HG02970 (cell line): ENCODE data around the gene BRD3.
"Not testable (repeated sequence)": the region's sequence is repeated elsewhere in the genome, so short reads cannot be mapped to it uniquely, and the experiment has no call there.

Experiments
- ATAC-seq: cut with Tn5 transposase; IDR thresholded peaks from one replicate; pipeline ENCODE4 v1.9.1; 2021; ENCODE audit warnings: mild to moderate bottlenecking, moderate library complexity, moderate number of reproducible peaks; ENCODE audit not compliant: unreplicated experiment, low FRiP score

Gene BRD3

DNA sequence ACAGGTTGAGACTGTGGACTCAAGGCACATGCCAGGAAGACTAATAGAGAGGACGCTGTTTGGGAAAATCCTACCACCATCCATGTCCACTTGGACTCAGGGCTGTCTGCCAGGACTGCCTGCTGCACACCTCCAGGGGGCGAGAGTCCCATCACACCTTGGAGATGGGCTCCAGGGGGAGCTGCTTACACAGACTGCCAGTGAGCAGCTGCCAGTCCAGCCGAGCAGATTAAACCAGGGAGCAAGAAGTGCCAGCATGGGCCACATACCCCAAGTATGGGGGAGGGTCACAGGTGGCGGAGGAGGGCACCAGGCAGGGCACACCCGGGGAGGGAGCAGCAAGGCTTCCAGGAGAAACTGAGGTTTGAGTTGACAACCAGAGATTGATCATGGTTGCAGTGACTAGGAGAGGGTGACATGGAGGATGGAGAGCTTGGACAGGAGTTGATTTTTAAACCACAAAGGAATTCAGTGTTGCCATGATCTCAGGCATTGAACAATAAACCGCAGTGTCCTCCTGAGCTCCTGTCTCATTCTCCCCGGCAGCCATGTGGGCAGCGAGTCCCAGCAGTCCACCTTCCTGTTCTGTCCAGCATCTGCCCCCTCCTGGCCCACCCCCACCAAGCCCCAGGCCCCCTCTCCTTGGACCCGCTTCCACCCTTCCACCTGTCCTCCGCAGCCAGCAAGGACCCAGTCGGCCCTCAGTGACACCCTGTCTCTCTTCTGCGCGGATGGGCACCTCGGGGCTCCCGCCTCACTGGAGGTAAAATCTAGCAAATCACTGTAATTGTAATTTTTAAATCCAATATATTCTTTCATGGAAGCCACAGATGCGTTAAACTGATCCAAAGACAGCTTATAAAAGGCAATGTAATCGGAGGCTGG is 72.6 kb downstream of the BRD3 start:
- no peak for ATAC-seq

GRCh38 chr9:133994353-133995011 is 73.3 kb downstream of the BRD3 start:
- ATAC-seq, result no peak

DNA sequence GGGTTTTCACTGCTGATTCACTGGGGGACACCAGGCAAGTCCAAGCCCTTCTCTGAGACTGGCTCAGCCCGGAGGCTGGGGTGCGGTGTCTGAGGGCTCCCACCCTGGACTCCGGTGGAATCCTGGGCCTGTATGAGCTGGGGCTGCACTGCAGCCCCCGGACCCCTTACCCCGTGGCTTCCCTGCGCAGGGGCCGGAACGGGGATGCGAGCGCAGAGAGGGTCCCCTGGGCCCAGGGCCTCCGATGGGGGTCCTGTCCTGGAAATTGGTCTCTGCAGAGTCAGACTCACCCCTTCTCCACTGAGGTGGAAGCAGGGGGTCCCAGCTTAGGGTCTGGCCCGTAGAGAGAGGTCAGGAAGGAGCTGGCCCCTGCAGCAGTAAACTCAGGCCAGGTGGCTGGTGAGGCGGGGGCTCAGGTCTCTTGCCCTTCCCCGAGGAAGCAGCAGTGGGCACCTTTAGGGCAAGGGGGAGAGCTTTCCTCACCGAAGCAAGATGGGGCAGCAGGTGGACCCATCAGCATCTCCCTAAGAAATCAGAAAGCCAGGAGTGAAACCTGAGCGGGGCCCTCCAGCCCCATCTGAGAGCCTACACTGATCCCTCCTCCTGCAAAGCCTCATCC is 74.1 kb downstream of the BRD3 start:
- no peak for ATAC-seq

DNA sequence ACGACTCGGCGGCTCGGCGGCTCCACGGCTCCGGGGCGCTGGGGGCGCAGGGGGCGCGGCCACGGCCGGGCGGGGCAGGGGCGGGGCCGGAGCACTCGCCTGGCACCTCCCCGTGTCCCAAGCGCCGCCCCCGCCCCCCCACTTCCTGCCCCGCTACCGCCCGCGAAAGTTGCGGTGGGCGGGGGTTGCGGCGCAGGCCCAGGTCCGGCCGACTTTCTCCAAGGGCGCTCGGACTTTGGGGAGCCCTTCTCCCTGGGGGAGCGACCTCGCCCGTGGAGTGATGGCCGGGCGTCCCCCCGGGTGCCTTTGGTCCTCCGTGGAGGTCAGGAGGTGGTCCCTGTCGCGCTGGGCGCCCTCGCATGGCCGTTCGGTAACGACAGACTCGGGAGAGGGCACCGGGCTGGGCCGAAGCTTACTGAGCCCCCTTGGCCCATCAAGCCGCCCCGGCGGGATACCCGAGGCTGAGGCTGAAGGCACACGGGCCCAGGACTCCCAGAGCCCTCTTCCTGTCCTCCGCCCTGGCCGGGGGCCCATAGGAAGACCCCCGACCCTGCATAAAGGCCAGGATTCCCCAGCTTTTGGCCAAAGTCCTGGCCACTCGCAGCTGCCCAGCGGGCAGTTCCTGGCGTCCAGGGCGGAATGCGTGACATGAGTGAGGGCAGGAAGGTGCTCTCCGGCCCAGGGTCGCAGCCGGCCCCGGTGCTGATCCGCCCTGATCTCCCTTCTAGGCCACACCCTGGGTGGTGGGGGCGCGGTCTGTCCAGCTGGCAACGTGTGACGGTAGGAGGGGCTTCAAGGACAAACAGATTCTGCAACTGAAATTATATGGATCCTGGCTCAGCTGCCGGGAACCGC is 74.8 kb downstream of the BRD3 start:
- ATAC-seq, result peak; percentile 49

DNA sequence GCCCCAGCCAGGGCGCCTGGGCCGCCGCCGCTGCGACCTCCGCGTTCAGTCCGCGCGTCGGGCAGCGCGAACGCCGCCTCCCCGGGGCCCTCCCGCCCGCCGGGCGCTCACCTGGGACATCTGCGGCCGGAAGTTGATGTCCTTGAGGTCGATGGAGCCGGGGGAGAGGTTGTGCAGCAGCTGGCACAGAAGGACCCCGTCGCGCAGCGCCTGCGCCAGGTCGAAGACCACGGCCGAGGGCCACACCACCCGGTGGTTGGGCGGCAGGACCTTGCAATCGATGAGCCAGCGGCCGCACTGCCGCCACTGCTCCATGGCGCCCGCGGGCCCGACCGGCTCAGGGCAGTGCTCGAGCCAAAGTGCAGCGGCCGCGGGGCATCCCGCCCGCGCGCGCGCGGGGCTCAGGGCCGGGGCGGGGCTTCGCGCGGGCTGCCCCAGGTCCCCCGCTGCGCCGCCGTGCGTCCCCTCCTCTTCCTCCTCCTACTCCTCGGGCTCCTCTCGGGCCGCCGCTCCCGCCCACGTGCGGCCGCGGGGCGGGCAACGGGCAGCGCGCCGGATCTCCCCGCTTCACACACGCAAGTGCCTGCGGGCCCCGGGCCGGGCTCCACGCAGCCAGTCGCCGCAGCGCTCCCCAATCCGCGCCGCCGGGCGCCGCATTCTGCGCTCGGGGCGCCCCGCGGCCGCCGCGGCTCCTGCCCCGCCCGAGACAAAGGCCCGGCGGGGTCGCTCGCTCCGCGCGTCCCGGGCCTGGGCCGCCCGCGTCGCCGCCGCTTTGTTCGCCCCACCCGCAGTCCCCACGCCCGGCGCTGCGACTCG is 75.7 kb downstream of the BRD3 start, which contains the start of gene VAV2:
TSS of gene VAV2 (minus strand) at position 361 of the 816 bp plus-strand sequence. CDS start at position 315, 46 bp downstream.
- peak; percentile 45 for ATAC-seq

DNA sequence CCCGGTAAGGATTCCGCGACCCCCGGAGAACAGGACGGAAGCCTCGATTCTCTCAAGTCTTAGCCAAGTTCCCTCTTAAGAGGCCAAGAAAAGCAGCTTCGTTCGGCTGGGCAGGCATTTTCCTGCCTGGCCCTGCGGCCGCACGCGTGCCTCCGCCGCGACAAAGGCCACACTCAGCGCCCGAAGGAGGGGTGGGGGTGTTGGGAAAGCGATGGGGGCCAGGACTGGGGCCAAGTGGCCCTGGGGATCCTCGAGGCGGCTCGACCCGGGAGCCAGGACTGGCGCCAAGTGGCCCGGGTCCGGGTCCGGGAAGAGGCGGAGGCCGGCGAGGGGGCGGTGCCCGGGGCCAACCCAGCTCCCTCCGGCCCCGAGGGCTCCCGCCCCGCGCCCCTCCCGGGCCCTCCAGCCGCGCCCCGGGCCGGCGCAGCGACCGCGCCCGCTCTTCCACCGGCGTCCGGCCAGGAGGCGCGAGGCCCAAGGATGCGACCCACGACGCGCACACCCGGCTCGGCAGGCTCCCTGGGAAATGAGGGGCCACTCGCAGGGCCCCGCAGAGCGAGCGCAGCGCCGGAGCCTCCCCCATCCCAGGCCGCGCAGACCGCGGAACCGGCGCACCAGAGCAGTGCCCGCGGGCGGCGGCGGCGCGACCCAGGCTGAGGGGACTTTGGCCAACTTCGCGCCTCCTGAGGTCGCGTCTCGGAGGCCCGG is 76.5 kb downstream of the BRD3 start:
- peak; percentile 9 for ATAC-seq

DNA sequence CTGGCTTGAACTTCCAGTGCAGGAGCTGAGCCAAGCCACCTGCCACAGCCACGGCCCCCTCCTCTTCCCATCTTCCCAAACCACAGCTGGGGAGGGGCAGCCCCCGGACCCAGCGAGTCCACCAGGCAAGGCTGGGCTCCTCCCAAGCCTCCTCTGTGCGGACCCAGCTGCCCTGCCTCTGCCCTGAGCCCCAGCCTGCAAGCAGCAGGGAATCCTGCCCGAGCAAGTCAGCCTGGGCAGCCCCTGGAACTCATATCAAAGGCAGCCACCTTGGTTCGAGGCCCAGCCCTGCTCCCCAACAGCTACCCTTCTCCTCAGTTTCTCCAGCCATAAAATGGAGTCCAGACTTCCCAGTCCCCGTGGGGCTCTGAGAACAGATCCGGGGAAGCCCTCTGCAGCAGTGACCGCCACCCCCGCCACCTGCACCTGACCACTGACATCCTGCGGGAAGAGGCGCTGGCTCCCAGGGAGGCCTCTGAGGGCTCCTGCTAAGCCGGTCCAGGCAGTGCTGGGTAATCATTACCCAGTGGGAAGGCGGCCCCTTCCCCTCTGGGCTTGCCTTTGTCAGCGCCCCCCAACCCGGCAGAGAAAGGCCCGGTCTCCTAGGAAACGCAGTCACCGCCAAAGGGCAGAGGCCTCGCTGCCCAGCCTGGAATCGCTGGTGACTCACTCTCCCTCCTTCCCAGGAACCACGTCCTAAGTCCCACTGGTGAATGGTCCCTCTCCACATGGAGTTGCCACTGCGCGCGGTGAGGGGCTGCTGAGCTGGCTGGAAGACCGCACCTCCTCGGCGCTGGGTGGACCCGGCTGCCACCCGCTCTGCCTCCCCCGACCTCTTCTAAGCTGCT is 77.2 kb downstream of the BRD3 start:
- no peak for ATAC-seq

DNA sequence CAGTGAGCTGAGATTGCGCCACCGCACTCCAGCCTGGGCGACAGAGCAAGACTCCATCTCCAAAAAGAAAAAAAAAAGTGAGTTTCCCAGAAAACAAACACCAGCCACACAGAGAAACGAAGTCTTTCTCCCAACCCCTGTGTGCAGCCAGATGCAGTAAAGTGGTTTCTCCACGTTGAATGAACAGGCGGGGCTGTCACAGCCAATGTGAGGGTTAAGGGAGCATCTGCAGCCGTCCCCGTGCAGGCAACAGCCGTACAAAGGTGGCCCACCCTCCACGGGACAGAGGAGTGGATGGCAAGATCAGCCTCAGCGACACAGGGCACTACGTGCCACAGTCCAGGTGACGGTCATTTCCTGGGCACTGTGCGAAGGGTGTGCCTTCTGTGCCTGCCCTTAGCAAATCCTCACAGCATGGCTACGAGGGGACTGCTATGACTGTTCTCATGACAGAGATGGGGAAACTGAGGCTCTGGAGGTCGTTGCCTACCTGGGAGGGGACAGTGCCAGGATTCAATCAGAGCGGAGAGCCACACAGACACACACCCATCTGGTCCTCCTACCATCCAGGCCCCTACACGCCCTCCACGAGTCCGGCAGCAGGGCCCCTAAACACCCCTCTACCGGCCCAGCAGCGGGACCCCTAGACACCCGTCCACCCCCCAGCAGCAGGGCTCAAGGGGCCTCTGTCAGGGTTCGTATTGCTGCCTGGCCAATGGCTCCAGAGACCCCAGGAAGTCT is 78.0 kb downstream of the BRD3 start:
- ATAC-seq, result no peak

DNA sequence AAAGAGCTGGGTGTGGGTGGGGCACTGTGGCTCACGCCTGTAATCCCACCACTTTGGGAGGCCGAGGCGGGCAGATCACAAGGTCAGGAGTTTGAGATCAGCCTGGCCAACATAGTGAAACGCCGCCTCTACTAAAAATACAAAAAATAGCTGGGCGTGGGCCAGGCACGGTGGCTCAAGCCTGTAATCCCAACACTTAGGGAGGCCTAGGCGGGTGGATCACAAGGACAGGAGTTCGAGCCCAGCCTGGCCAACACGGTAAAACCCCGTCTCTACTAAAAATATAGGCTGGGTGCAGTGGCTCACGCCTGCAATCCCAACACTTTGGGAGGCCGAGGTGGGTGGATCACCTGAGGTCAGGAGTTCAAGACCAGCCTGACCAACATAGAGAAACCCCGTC is 79.1 kb downstream of the BRD3 start:
- ATAC-seq, result not testable (repeated sequence)

DNA sequence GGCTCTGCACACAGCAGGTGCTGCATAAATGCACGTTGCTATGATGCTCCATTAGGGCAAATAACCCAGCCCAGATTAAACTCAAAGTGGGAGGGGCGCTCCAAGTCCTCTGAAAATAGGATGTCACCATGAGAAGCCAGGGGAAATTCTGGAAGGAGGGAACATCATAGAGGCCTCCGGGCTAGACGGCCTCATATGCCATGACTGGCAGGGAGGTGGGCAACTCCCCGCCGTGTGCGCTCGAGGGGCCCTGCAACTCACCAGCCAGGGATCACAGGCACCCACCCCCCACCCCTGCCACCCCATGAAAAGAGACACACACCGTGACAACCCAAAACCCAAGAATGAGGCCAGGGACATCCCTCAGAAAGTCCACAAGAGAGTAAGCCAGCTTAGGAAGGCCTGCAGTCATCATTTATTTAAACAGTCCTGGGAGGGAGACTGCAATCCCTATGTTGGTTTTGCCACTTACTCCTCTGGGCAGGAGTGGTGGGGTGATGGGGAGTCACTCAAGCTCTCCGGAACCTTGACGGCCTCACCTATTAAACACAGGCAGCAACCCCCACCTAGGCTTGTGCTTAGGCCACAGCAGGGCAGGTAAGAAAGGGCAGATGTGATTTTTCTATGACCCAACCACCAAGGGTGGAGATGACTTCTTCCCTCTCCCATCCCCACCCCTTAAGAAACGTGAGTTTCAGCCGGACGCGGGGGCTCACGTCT is 79.7 kb downstream of the BRD3 start:
- ATAC-seq, result no peak

GRCh38 chr9:133987446-133987788 is 80.4 kb downstream of the BRD3 start:
- no peak for ATAC-seq

- ATAC-seq, result no peak
Observed at GRCh38 chr9:133986774-133987445, 80.9 kb downstream of the BRD3 start.

GRCh38 chr9:133986061-133986460 is 81.8 kb downstream of the BRD3 start:
- ATAC-seq, result no peak

- ATAC-seq, result no peak
Observed at GRCh38 chr9:133982971-133983720, 84.7 kb downstream of the BRD3 start.

- no peak for ATAC-seq
Observed at GRCh38 chr9:133981958-133982681, 85.7 kb downstream of the BRD3 start.
